Measurements from ENCODE around the gene STRIP2. TPM values are rescaled to one million over a fixed set of nuclear protein-coding genes. Genes with fewer than 3 reads are reported as not detected.
"Not testable (repeated sequence)": the region's sequence is repeated elsewhere in the genome, so short reads cannot be mapped to it uniquely, and the experiment has no call there.

Gene STRIP2
- total RNA-seq, 1 donor from 2014 or later: 0.73 TPM

- Mint-ChIP-seq H3K27me3 (ENCODE audit: unreplicated experiment) (peaks cover 5% of the 10 kb centered on the region), H3K36me3 (ENCODE audit: unreplicated experiment) (no peaks in the 10 kb centered on the region), H3K27ac (ENCODE audit: unreplicated experiment) (no peak overlapping the region), H3K4me3 (ENCODE audit: unreplicated experiment) (no peak overlapping the region), H3K9me3 (ENCODE audit: unreplicated experiment) (no peaks in the 10 kb centered on the region), H3K4me1 (ENCODE audit: unreplicated experiment) (peaks cover 7% of the 10 kb centered on the region)
- no peak for TF ChIP-seq CTCF (IDR thresholded peaks at IDR 0.05)
- DNase-seq (ENCODE audit: extremely low spot score, unreplicated experiment): no peak
These were observed 4.1 kb downstream of the STRIP2 start for GRCh38 chr7:129438281-129438838.

GRCh38 chr7:129438839-129439651 lies 4.8 kb downstream of the STRIP2 start:
- no peak overlapping the region for H3K4me3 Mint-ChIP-seq (ENCODE audit: unreplicated experiment)
- no peaks in the 10 kb centered on the region for H3K36me3 Mint-ChIP-seq (ENCODE audit: unreplicated experiment)
- H3K9me3 Mint-ChIP-seq (ENCODE audit: unreplicated experiment): no peaks in the 10 kb centered on the region
- peaks cover 4% of the 10 kb centered on the region for H3K4me1 Mint-ChIP-seq (ENCODE audit: unreplicated experiment)
- DNase-seq (ENCODE audit: extremely low spot score, unreplicated experiment): no peak
- H3K27ac Mint-ChIP-seq (ENCODE audit: unreplicated experiment): no peak overlapping the region
- TF ChIP-seq CTCF (IDR thresholded peaks at IDR 0.05): no peak
- H3K27me3 Mint-ChIP-seq (ENCODE audit: unreplicated experiment): peaks cover 3% of the 10 kb centered on the region

GRCh38 chr7:129439963-129440625 lies 5.9 kb downstream of the STRIP2 start:
- Mint-ChIP-seq H3K4me1 (ENCODE audit: unreplicated experiment) (peaks cover 1% of the 10 kb centered on the region), H3K4me3 (ENCODE audit: unreplicated experiment) (no peak overlapping the region), H3K27me3 (ENCODE audit: unreplicated experiment) (peaks cover 3% of the 10 kb centered on the region), H3K36me3 (ENCODE audit: unreplicated experiment) (no peaks in the 10 kb centered on the region), H3K9me3 (ENCODE audit: unreplicated experiment) (no peaks in the 10 kb centered on the region), H3K27ac (ENCODE audit: unreplicated experiment) (no peak overlapping the region)
- no peak for DNase-seq (ENCODE audit: extremely low spot score, unreplicated experiment)
- no peak for TF ChIP-seq CTCF (IDR thresholded peaks at IDR 0.05)

- no peaks in the 10 kb centered on the region for H3K27me3 Mint-ChIP-seq (ENCODE audit: unreplicated experiment)
- TF ChIP-seq CTCF (IDR thresholded peaks at IDR 0.05): no peak
- no peak overlapping the region for H3K27ac Mint-ChIP-seq (ENCODE audit: unreplicated experiment)
- peaks cover 7% of the 10 kb centered on the region for H3K36me3 Mint-ChIP-seq (ENCODE audit: unreplicated experiment)
- no peaks in the 10 kb centered on the region for H3K4me1 Mint-ChIP-seq (ENCODE audit: unreplicated experiment)
- H3K9me3 Mint-ChIP-seq (ENCODE audit: unreplicated experiment): peaks cover 2% of the 10 kb centered on the region
- DNase-seq (ENCODE audit: extremely low spot score, unreplicated experiment): no peak
- no peak overlapping the region for H3K4me3 Mint-ChIP-seq (ENCODE audit: unreplicated experiment)
These were observed 9.4 kb downstream of the STRIP2 start for GRCh38 chr7:129443612-129444011.

- Mint-ChIP-seq H3K9me3 (ENCODE audit: unreplicated experiment) (peaks cover 13% of the 10 kb centered on the region), H3K36me3 (ENCODE audit: unreplicated experiment) (peaks cover 14% of the 10 kb centered on the region)
- DNase-seq (ENCODE audit: extremely low spot score, unreplicated experiment); H3K4me3 Mint-ChIP-seq (ENCODE audit: unreplicated experiment); H3K27ac Mint-ChIP-seq (ENCODE audit: unreplicated experiment); H3K27me3 Mint-ChIP-seq (ENCODE audit: unreplicated experiment); H3K4me1 Mint-ChIP-seq (ENCODE audit: unreplicated experiment): not testable (repeated sequence)
These were observed 10.5 kb downstream of the STRIP2 start for GRCh38 chr7:129444776-129445175.

GRCh38 chr7:129446925-129447324 lies 12.7 kb downstream of the STRIP2 start:
- H3K27ac Mint-ChIP-seq (ENCODE audit: unreplicated experiment); DNase-seq (ENCODE audit: extremely low spot score, unreplicated experiment); H3K4me1 Mint-ChIP-seq (ENCODE audit: unreplicated experiment); H3K27me3 Mint-ChIP-seq (ENCODE audit: unreplicated experiment); H3K4me3 Mint-ChIP-seq (ENCODE audit: unreplicated experiment): not testable (repeated sequence)
- Mint-ChIP-seq H3K36me3 (ENCODE audit: unreplicated experiment) (peaks cover 14% of the 10 kb centered on the region), H3K9me3 (ENCODE audit: unreplicated experiment) (peaks cover 13% of the 10 kb centered on the region)

- H3K36me3 Mint-ChIP-seq (ENCODE audit: unreplicated experiment): peaks cover 14% of the 10 kb centered on the region
- not testable (repeated sequence) for H3K4me3 Mint-ChIP-seq (ENCODE audit: unreplicated experiment); DNase-seq (ENCODE audit: extremely low spot score, unreplicated experiment); H3K27me3 Mint-ChIP-seq (ENCODE audit: unreplicated experiment); H3K27ac Mint-ChIP-seq (ENCODE audit: unreplicated experiment); H3K4me1 Mint-ChIP-seq (ENCODE audit: unreplicated experiment)
- H3K9me3 Mint-ChIP-seq (ENCODE audit: unreplicated experiment): peaks cover 13% of the 10 kb centered on the region
These were observed 13.2 kb downstream of the STRIP2 start for GRCh38 chr7:129447445-129447844.

GRCh38 chr7:129448608-129449007 lies 14.4 kb downstream of the STRIP2 start:
- peaks cover 13% of the 10 kb centered on the region for H3K9me3 Mint-ChIP-seq (ENCODE audit: unreplicated experiment)
- H3K36me3 Mint-ChIP-seq (ENCODE audit: unreplicated experiment): peaks cover 14% of the 10 kb centered on the region
- not testable (repeated sequence) for H3K27ac Mint-ChIP-seq (ENCODE audit: unreplicated experiment); H3K4me1 Mint-ChIP-seq (ENCODE audit: unreplicated experiment); H3K27me3 Mint-ChIP-seq (ENCODE audit: unreplicated experiment); DNase-seq (ENCODE audit: extremely low spot score, unreplicated experiment); H3K4me3 Mint-ChIP-seq (ENCODE audit: unreplicated experiment)

Measured in osteocyte (in vitro differentiated cells).